HepG2 (cell line): Measurements from ENCODE around the gene BEGAIN. TPM values are rescaled to one million over a fixed set of nuclear protein-coding genes. Genes with fewer than 3 reads are reported as not detected.

ENCODE experiments used
- ATAC-seq: fragments of 200-7000 bp; cut with Tn5 transposase; 3 replicates; pipeline ENCODE4 v1.9.1; 2020; ENCODE audit warnings: mild to moderate bottlenecking, moderate library complexity
- BruUV-seq: library from RNA; stranded (reverse); fragments of 400-500 nt; replicated peaks from 2 replicates; lab custom pipeline; 2021; lab: Mats Ljungman, UMichigan
- CTCF ChIA-PET: fragments of 300-600 bp; formaldehyde crosslinking; extraction: SDS; loops from one replicate; lab custom pipeline; 2021; ENCODE audit warnings: low total read pairs, inconsistent platforms, low intra/inter-chr PET ratio; lab: Yijun Ruan, JAX
- POLR2A ChIA-PET: fragments of 350-600 bp; sonication (Branson Sonifier 250); formaldehyde crosslinking; loops from one replicate; lab custom pipeline; 2020; ENCODE audit warnings: antibody characterized with exemption, inconsistent platforms; lab: Yijun Ruan, JAX
- DNase-seq: peaks from one replicate; pipeline ENCODE4 v3.0.0-alpha.2; 2015; ENCODE audit warnings: low spot score
- FAIRE-seq: peaks from 3 replicates; lab custom pipeline; 2011; peaks lifted over from hg19 to GRCh38; lab: Jason Lieb, UNC
- H2AFZ ChIP-seq: one replicate; pipeline ENCODE4 v1.6.1; 2011; ENCODE audit warnings: low read length, inconsistent platforms
- H3K27ac ChIP-seq: fragments of 300-600 bp; 3 replicates; pipeline ENCODE4 v1.8.0; 2011; ENCODE audit warnings: mixed run types, mild to moderate bottlenecking, mixed read lengths, low read length, inconsistent platforms; ENCODE audit not compliant: insufficient read depth; ENCODE audit errors: extremely low read length
- H3K27me3 ChIP-seq, 2 experiments: fragments of 200-600 bp in 1 of 2; 2 replicates in 1 of 2; 3 replicates in 1 of 2; pipeline versions ENCODE4 v1.6.0 to v1.8.0; 2011; ENCODE audit warnings: low read length in 2 of 2, mild to moderate bottlenecking in 2 of 2, moderate library complexity in 2 of 2, inconsistent platforms in 1 of 2; ENCODE audit not compliant: insufficient read depth in 2 of 2, control insufficient read depth in 1 of 2
- H3K36me3 ChIP-seq, 2 experiments: fragments of 200-600 bp in 1 of 2; replicated peaks in 1 of 2; 2 replicates in 1 of 2; 3 replicates in 1 of 2; pipeline versions ENCODE4 v1.5.1 to v1.8.0; 2011; ENCODE audit warnings: low read length in 2 of 2, inconsistent platforms in 1 of 2; ENCODE audit not compliant: insufficient read depth in 2 of 2, control insufficient read depth in 1 of 2
- H3K4me1 ChIP-seq: 2 replicates; pipeline ENCODE4 v1.5.1; 2012; ENCODE audit warnings: low read length, inconsistent platforms; ENCODE audit not compliant: insufficient read depth
- H3K4me2 ChIP-seq: 2 replicates; pipeline ENCODE4 v1.6.0; 2011; ENCODE audit warnings: low read depth, low read length, inconsistent platforms
- H3K4me3 ChIP-seq, 3 experiments: fragments of 200-600 bp in 1 of 3; sonication (generic), shearing (Covaris generic) in 1 of 3; replicated peaks in 1 of 3; 2 replicates each; pipeline ENCODE4 v1.5.1; 2011 to 2016; ENCODE audit warnings: low read length in 3 of 3, inconsistent platforms in 2 of 3, low read depth in 2 of 3, mild to moderate bottlenecking in 2 of 3, control low read depth in 1 of 3, mixed read lengths in 1 of 3; ENCODE audit not compliant: insufficient read depth in 1 of 3
- H3K79me2 ChIP-seq: one replicate; pipeline ENCODE4 v1.6.1; 2011; ENCODE audit warnings: low read length, inconsistent platforms; ENCODE audit not compliant: insufficient read depth
- H3K9ac ChIP-seq: 2 replicates; pipeline ENCODE4 v1.6.0; 2011; ENCODE audit warnings: mild to moderate bottlenecking, low read depth, low read length, inconsistent platforms; ENCODE audit not compliant: insufficient read depth
- H3K9me3 ChIP-seq: 2 replicates; pipeline ENCODE4 v1.5.1; 2012; ENCODE audit warnings: mild to moderate bottlenecking, low read length
- H4K20me1 ChIP-seq: 2 replicates; pipeline ENCODE4 v1.6.0; 2011; ENCODE audit warnings: inconsistent platforms, mild to moderate bottlenecking, low read length, moderate library complexity; ENCODE audit not compliant: insufficient read depth
- EZH2 ChIP-seq: conservative IDR thresholded peaks from 2 replicates; pipeline ENCODE4 v1.6.1; 2012; ENCODE audit warnings: mild to moderate bottlenecking, low read depth, low read length, moderate library complexity
- JARID2 ChIP-seq: sonication (generic); formaldehyde crosslinking; IDR thresholded peaks from 2 replicates; pipeline ENCODE4 v1.8.1; 2023; ENCODE audit warnings: missing genetic modification reagents, inconsistent platforms; ENCODE audit not compliant: insufficient replicate concordance
- MYC ChIP-seq: sonication (generic); formaldehyde crosslinking; IDR thresholded peaks from 2 replicates; pipeline ENCODE4 v1.9.0; 2021; ENCODE audit warnings: missing genetic modification reagents, borderline replicate concordance
- ZNF121 ChIP-seq: sonication (generic); formaldehyde crosslinking; IDR thresholded peaks from 2 replicates; pipeline ENCODE4 v1.5.0; 2020; ENCODE audit warnings: mild to moderate bottlenecking, missing genetic modification reagents
- ZNF253 ChIP-seq: sonication (generic); formaldehyde crosslinking; IDR thresholded peaks from 2 replicates; pipeline ENCODE4 v1.8.0; 2022; ENCODE audit warnings: mild to moderate bottlenecking, missing genetic modification reagents, borderline replicate concordance
- WGBS: methylation state at CpG from one replicate; pipeline ENCODE4 v1.1.6; 2017; ENCODE audit warnings: low lambda C conversion rate; 5-methylcytosine and 5-hydroxymethylcytosine counted together
- in situ Hi-C: cut with HindIII; loops from 2 replicates; pipeline ENCODE4 v1.10.0; 2017; ENCODE audit warnings: low pct_unique_long_range_greater_than_20kb; ENCODE audit not compliant: extremely low pct_ligation_motif_present
- intact Hi-C: fragments of 100-400 bp; cut with micrococcal nuclease; formaldehyde crosslinking; loops from one replicate; pipeline ENCODE4 v1.10.0; 2022; ENCODE audit not compliant: unreplicated experiment
- polyA plus RNA-seq, 8 experiments: library from polyadenylated mRNA; depleted of rRNA in 3 of 8; stranded (reverse) in 7 of 8; unstranded in 1 of 8; fragments of >200 nt; fragmentation: Illumina TruSeq in 4 of 8; extraction: Trizol in 4 of 8; gene quantifications; 2 replicates each; pipeline versions ENCODE4 v1.2.1 to v1.2.3, GENCODE V29; 2011 to 2016; ENCODE audit warnings: low read depth in 4 of 8, missing spikeins in 1 of 8, mixed read lengths in 1 of 8; ENCODE audit not compliant: insufficient read depth in 1 of 8
- total RNA-seq, 5 experiments: library from RNA; depleted of rRNA; stranded (reverse); fragments of >200 nt; fragmentation: Illumina TruSeq; extraction: Trizol; gene quantifications; 2 replicates each; pipeline ENCODE4 v1.2.3, GENCODE V29; 2016; ENCODE audit warnings: low read depth in 1 of 5
- TF ChIP-seq, protein P1 (sequence below): sonication (generic); formaldehyde crosslinking; IDR thresholded peaks from 2 replicates; pipeline ENCODE4 v1.5.1; 2020; ENCODE audit warnings: mild to moderate bottlenecking, missing genetic modification reagents, borderline replicate concordance

The BEGAIN gene
- total and polyA plus RNA-seq, 2 of the 13 experiments (the other 11 are each of a cell fraction or from before 2014, with no cell fraction given) = not detected

DNA sequence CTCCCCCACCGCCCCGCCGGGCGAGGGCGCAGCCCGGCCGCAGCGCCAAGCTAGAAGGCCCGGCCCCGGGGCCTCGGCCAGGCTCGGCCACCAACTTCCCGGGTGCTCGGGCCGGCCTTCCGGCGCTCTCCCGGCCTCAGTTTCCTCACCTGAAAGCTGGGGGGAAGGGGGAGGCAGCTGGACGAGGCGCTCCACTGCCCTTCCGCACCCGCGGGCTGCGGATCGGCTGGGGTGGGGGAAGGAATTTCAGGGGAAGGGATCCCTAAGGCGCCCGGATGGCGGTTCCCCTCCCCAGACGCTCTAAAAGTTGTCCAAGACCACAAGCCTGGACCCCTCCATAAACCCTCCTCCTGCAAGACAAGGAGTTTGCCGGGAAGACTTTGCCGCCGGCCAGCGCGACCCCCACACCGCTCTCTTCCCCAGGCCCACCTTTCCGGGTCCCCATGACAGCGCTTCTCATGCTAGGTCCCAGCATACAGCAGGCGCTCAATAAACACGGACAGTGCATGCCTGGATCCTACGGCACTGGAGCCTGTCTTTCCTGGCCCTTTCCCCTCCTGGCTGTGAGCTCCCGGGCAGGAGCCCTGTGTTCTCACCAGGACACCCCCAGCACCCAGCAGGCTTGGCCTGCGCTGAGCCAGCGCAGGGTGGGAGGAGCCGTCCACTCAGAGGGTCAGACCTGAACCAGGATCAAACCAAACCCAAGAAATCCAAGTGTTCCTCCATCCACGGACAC, 18.1 kb downstream of the BEGAIN start:
- no peak overlapping the region for H3K9ac ChIP-seq
- WGBS = 33% methylated on average over 16 of the region's 45 CpGs
- in situ Hi-C loops (no loop called here), intact Hi-C loops (no loop called here)
- no peak for FAIRE-seq
- ChIA-PET POLR2A (no interaction called here), CTCF (no interaction called here)
- no peaks in the 10 kb centered on the region for H3K4me1 ChIP-seq
- BruUV-seq = no TSS peak
- no peak overlapping the region for H3K4me2 ChIP-seq
- no peak overlapping the region for H3K27ac ChIP-seq
- H3K9me3 ChIP-seq = no peaks in the 10 kb centered on the region
- no peak for TF ChIP-seq ZNF121
- TF ChIP-seq JARID2 (CRISPR knock-in tag) = no peak
- peak; percentile 95 for TF ChIP-seq EZH2
- no peak for TF ChIP-seq ZNF253
- ATAC-seq = no peak
- no peak for DNase-seq
- no peak overlapping the region for H2AFZ ChIP-seq
- H4K20me1 ChIP-seq = no peaks in the 10 kb centered on the region
- no peak overlapping the region for H3K4me3 ChIP-seq
- peaks cover 12 to 84% of the 10 kb centered on the region in 2 experiments for H3K27me3 ChIP-seq
- H3K36me3 ChIP-seq = no peaks in the 10 kb centered on the region
- no peaks in the 10 kb centered on the region for H3K79me2 ChIP-seq

DNA sequence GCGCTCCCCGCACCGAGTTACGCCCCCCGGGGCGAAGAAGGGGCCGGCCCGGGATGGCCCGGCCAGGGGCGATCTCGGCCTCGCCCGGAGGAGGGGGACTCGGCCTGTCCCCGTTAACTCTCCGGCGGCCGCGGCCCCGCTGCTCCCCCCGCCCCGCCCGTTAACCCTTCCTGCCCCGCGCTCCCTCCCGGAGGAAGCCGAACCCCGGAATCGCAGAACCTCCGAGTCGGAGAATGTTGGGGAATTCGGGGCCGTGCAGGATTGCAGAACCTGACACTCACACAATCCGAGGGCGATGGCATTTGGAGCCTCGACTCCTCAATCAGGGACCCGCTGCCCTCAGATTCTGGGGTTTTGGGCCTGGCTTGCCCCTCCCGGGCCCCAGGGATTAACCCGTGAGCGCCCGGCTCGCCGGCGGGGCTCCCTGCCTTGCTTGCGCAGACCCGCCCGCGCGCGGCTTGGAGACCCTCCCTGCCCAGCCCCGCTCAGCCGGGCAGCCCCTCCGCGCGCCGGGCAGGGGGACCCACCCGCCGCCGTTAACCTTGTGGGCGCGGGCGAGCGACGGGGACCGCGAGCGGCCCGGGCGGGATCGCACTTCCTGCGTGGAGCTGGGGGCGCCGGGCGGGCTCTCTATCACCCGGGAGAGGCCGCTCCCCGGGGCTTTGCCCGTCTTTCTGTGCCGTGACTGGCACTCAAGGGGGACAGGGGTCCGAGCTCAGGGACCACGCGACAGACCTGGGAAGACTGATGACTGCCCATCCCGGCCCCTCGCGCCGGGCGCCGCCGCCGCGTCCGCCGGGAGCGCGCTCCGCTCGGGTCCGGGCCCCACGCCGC, 18.8 kb downstream of the BEGAIN start:
- Histone ChIP-seq H3K4me1 (no peaks in the 10 kb centered on the region), H3K79me2 (no peaks in the 10 kb centered on the region), H4K20me1 (no peaks in the 10 kb centered on the region), H3K27me3 (peaks cover 14 to 84% of the 10 kb centered on the region in 2 experiments), H3K4me2 (no peak overlapping the region), H3K27ac (no peak overlapping the region), H3K9me3 (no peaks in the 10 kb centered on the region), H2AFZ (no peak overlapping the region), H3K4me3 (no peak overlapping the region; a peak in 1 of 6 replicates), H3K36me3 (no peaks in the 10 kb centered on the region), H3K9ac (no peak overlapping the region)
- in situ Hi-C loops (no loop called here), intact Hi-C loops (no loop called here)
- ATAC-seq (no peak), FAIRE-seq (no peak), DNase-seq (no peak)
- WGBS = no CpG with 5 or more reads among the region's 100 CpGs
- ChIA-PET POLR2A (no interaction called here), CTCF (no interaction called here)
- no TSS peak for BruUV-seq
- TF ChIP-seq, protein P1, sequence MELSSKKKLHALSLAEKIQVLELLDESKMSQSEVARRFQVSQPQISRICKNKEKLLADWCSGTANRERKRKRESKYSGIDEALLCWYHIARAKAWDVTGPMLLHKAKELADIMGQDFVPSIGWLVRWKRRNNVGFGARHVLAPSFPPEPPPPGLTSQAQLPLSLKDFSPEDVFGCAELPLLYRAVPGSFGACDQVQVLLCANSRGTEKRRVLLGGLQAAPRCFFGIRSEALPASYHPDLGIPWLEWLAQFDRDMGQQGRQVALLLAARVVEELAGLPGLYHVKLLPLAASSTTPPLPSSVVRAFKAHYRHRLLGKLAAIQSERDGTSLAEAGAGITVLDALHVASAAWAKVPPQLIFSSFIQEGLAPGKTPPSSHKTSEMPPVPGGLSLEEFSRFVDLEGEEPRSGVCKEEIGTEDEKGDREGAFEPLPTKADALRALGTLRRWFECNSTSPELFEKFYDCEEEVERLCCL = no peak
- peak; percentile 93; the same call in 1 of the 2 replicates for TF ChIP-seq EZH2
- no peak for TF ChIP-seq MYC (CRISPR knock-in tag)
